ENCODE results near the gene E2F3. TPM values are rescaled to one million over a fixed set of nuclear protein-coding genes. Genes with fewer than 3 reads are reported as not detected.

The E2F3 gene
- total RNA-seq, 1 experiment from 2014 or later, result 18.7 TPM

- Mint-ChIP-seq H3K36me3 (ENCODE audit: insufficient read depth, unreplicated experiment) (peaks cover 17% of the 10 kb centered on the region), H3K4me3 (ENCODE audit: unreplicated experiment) (no peak overlapping the region), H3K27ac (ENCODE audit: low read depth, unreplicated experiment) (no peak overlapping the region), H3K4me1 (ENCODE audit: insufficient read depth, unreplicated experiment) (no peaks in the 10 kb centered on the region), H3K27me3 (ENCODE audit: insufficient read depth, unreplicated experiment) (no peaks in the 10 kb centered on the region), H3K9me3 (ENCODE audit: unreplicated experiment) (no peaks in the 10 kb centered on the region)
- no TSS peak for BruUV-seq (replicated peaks)
- ChIA-PET POLR2A (no interaction called here), CTCF (interaction anchor here (1.6 kb wide), 1 partner anchor 94 kb away, joined by 3 read pairs; no protein-coding TSS in a partner anchor)
- TF ChIP-seq CTCF (IDR thresholded peaks at IDR 0.05; ENCODE audit: unreplicated experiment), result no peak
- DNase-seq (ENCODE audit: unreplicated experiment), result no peak
- intact Hi-C loops (cut with micrococcal nuclease), result no loop called here
Measured at GRCh38 chr6:20433321-20433720, 31.6 kb downstream of the E2F3 start.

GRCh38 chr6:20433929-20434328 is 32.2 kb downstream of the E2F3 start:
- peaks cover 17% of the 10 kb centered on the region for H3K36me3 Mint-ChIP-seq (ENCODE audit: insufficient read depth, unreplicated experiment)

GRCh38 chr6:20434766-20435165 is 33.1 kb downstream of the E2F3 start:
- no peak for TF ChIP-seq CTCF (IDR thresholded peaks at IDR 0.05; ENCODE audit: unreplicated experiment)
- no peaks in the 10 kb centered on the region for H3K9me3 Mint-ChIP-seq (ENCODE audit: unreplicated experiment)
- no peak overlapping the region for H3K4me3 Mint-ChIP-seq (ENCODE audit: unreplicated experiment)
- POLR2A ChIA-PET, result interaction anchor here (0.6 to 0.9 kb wide), 2 partner anchors 30 to 72 kb away, joined by 3 read pairs; no protein-coding TSS in a partner anchor
- peaks cover 17% of the 10 kb centered on the region for H3K36me3 Mint-ChIP-seq (ENCODE audit: insufficient read depth, unreplicated experiment)
- H3K27ac Mint-ChIP-seq (ENCODE audit: low read depth, unreplicated experiment), result no peak overlapping the region
- intact Hi-C loops (cut with micrococcal nuclease), result no loop called here
- BruUV-seq (replicated peaks), result no TSS peak
- CTCF ChIA-PET, result interaction anchor here (0.5 to 1.6 kb wide), 5 partner anchors 30 to 744 kb away, joined by 3 to 4 read pairs (median 3); no protein-coding TSS in a partner anchor
- no peaks in the 10 kb centered on the region for H3K27me3 Mint-ChIP-seq (ENCODE audit: insufficient read depth, unreplicated experiment)
- DNase-seq (ENCODE audit: unreplicated experiment), result no peak
- H3K4me1 Mint-ChIP-seq (ENCODE audit: insufficient read depth, unreplicated experiment), result no peaks in the 10 kb centered on the region

More at GRCh38 chr6:20433929-20434328, 32.2 kb downstream of the E2F3 start:
- ChIA-PET POLR2A (no interaction called here), CTCF (interaction anchor here (0.5 to 1.6 kb wide), 4 partner anchors 29 to 830 kb away, joined by 3 to 4 read pairs (median 4); no protein-coding TSS in a partner anchor)
- H3K27me3 Mint-ChIP-seq (ENCODE audit: insufficient read depth, unreplicated experiment), result no peaks in the 10 kb centered on the region
- BruUV-seq (replicated peaks), result no TSS peak
- H3K9me3 Mint-ChIP-seq (ENCODE audit: unreplicated experiment), result no peaks in the 10 kb centered on the region
- intact Hi-C loops (cut with micrococcal nuclease), result no loop called here
- H3K27ac Mint-ChIP-seq (ENCODE audit: low read depth, unreplicated experiment), result no peak overlapping the region
- H3K4me3 Mint-ChIP-seq (ENCODE audit: unreplicated experiment), result no peak overlapping the region
- no peaks in the 10 kb centered on the region for H3K4me1 Mint-ChIP-seq (ENCODE audit: insufficient read depth, unreplicated experiment)
- TF ChIP-seq CTCF (IDR thresholded peaks at IDR 0.05; ENCODE audit: unreplicated experiment), result no peak
- DNase-seq (ENCODE audit: unreplicated experiment), result no peak

GRCh38 chr6:20436719-20437118 is 35.0 kb downstream of the E2F3 start:
- TF ChIP-seq CTCF (IDR thresholded peaks at IDR 0.05; ENCODE audit: unreplicated experiment), result no peak
- CTCF ChIA-PET, result interaction anchor here (1.1 kb wide), 1 partner anchor 91 kb away, joined by 4 read pairs; no protein-coding TSS in a partner anchor
- Mint-ChIP-seq H3K27ac (ENCODE audit: low read depth, unreplicated experiment) (no peak overlapping the region), H3K9me3 (ENCODE audit: unreplicated experiment) (no peaks in the 10 kb centered on the region), H3K4me1 (ENCODE audit: insufficient read depth, unreplicated experiment) (no peaks in the 10 kb centered on the region), H3K36me3 (ENCODE audit: insufficient read depth, unreplicated experiment) (peaks cover 25% of the 10 kb centered on the region), H3K27me3 (ENCODE audit: insufficient read depth, unreplicated experiment) (no peaks in the 10 kb centered on the region), H3K4me3 (ENCODE audit: unreplicated experiment) (no peak overlapping the region)
- BruUV-seq (replicated peaks), result no TSS peak
- intact Hi-C loops (cut with micrococcal nuclease), result no loop called here
- DNase-seq (ENCODE audit: unreplicated experiment), result no peak
- POLR2A ChIA-PET, result interaction anchor here (1.8 kb wide), 1 partner anchor 11 kb away, joined by 5 read pairs; no protein-coding TSS in a partner anchor

All from MCF 10A (cell line).